HUES48 (cell line): ENCODE results near the gene CORO1C.
"Not testable (repeated sequence)": the region's sequence is repeated elsewhere in the genome, so short reads cannot be mapped to it uniquely, and the experiment has no call there.

Experiments
- H3K27ac ChIP-seq: one replicate; pipeline ENCODE4 v1.7.0; 2013; ENCODE audit warnings: low read depth, low read length, inconsistent platforms
- H3K27me3 ChIP-seq: 2 replicates; pipeline ENCODE4 v1.6.1; 2013; ENCODE audit warnings: mild to moderate bottlenecking, low read length; ENCODE audit not compliant: control insufficient read depth, insufficient read depth
- H3K36me3 ChIP-seq: 2 replicates; pipeline ENCODE4 v1.6.1; 2013; ENCODE audit warnings: low read length; ENCODE audit not compliant: control insufficient read depth, insufficient read depth
- H3K4me1 ChIP-seq: 2 replicates; pipeline ENCODE4 v1.6.1; 2013; ENCODE audit warnings: mild to moderate bottlenecking, low read length; ENCODE audit not compliant: control insufficient read depth, insufficient read depth
- H3K4me3 ChIP-seq: 2 replicates; pipeline ENCODE4 v1.5.1; 2013; ENCODE audit warnings: mild to moderate bottlenecking, low read depth, low read length
- H3K9ac ChIP-seq: 2 replicates; pipeline ENCODE4 v1.6.1; 2013; ENCODE audit warnings: mild to moderate bottlenecking, low read depth, low read length, moderate library complexity
- H3K9me3 ChIP-seq: 2 replicates; pipeline ENCODE4 v1.6.1; 2013; ENCODE audit warnings: low read length; ENCODE audit not compliant: control insufficient read depth, insufficient read depth

CORO1C gene

DNA sequence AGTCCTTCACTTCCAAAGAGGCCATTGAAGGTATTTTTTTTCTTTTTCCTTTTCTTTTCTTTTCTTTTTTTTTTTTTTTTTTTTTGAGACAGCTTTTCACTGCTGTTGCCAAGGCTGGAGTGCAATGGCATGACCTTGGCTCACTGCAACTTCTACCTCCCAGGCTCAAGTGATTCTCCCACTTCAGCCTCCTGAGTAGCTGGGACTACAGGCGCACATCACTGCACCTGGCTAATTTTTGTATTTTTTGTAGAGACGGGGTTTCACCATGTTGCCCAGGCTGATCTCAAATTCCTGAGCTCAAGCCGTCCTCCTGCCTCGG lies 112.4 kb downstream of the CORO1C start:
- not testable (repeated sequence) for H3K9me3 ChIP-seq, H3K27ac ChIP-seq, H3K4me3 ChIP-seq, H3K27me3 ChIP-seq, H3K9ac ChIP-seq, H3K36me3 ChIP-seq
- H3K4me1 ChIP-seq = peaks cover 15% of the 10 kb centered on the region

DNA sequence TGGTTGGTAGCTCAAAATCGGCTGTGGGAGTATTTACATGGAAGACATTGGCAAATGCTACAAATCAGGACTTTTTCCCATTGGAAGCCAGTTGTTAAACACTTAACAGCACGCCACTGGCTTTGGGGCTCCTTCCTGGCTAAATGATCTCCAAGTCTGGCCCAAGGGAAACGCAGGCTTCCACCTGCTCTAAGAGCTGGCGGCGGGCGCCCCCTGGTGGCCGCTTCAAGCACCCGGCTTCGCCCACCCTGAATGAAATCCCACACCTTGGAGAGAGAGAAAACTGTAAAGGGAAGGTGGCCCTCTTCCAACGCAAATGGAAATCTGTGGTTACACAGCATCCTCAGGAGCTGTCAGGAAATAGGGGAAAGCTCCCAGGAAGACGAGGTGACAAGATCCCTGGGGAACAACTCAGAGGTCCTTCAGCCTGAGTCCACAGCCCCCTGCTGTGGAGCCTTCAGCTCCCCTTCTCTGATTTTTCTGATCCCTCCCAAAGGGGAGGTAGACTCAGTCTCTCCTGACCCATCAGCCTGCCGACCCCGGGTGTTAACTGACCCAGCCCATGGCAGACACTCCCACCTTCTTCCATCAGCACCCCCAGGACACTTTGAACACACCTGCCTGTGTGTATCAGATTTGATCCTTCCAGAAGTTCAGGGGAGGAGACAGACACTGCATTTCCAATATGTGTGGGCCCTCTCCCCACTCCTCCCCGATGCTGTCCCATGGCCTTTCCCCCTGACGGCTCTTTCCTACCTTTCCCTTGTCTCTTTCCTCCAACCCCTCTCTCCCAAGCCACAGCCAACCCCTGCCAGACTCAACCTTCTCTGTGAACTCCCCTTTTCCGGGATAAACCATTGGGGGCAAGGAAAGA lies 113.0 kb downstream of the CORO1C start:
- no peak overlapping the region for H3K4me3 ChIP-seq

DNA sequence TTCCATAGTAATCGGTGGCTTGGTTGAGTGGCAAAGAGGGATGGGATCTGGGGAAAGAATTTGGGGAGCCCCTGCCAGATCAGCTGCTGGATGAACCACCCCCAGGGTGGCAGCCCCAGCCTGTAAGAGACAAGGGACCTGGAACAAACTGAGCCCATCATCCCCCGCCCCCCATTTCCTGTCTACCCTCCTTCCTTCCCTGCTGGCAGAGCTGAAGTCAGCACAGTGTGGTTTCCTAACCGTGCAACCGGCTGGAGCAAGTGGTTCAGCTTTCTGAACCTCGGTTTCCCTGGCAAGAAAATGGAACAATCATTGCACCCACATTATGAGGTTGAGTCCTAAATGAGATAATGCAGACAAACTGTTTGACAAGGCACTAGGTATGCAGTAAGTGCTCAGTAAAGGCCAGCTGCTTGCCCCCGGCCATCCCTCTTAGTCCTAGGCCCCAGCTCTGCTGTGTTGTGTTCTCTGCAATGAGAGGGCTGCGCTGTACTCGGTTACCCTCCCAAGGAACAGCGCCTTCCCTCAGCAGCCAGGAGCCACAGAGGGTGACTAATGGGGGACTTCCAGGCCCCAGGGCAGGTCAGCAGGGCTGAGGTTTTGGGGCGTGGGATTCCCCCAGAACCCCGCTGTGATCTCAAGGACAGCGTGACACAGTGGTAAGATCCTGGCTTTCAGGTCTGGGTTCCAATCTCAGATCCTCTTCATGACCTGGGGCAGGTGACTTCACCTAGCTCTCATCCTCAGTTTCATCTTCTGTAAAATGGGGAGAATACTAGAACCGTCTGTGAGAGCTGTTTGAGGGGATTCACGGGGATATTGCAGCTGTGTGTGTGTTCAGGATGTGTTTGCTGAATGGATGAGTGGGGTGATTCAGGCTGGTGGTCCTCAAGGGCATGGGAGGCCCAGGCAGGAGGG lies 114.1 kb downstream of the CORO1C start:
- Histone ChIP-seq H3K9me3 (no peaks in the 10 kb centered on the region), H3K4me3 (no peak overlapping the region), H3K27me3 (no peaks in the 10 kb centered on the region), H3K36me3 (no peaks in the 10 kb centered on the region), H3K27ac (no peak overlapping the region), H3K9ac (no peak overlapping the region), H3K4me1 (peaks cover 11% of the 10 kb centered on the region)

More for the DNA sequence above, 113.0 kb downstream of the CORO1C start:
- no peaks in the 10 kb centered on the region for H3K27me3 ChIP-seq
- no peak overlapping the region for H3K9ac ChIP-seq
- H3K4me1 ChIP-seq = peaks cover 15% of the 10 kb centered on the region
- H3K9me3 ChIP-seq = no peaks in the 10 kb centered on the region
- no peaks in the 10 kb centered on the region for H3K36me3 ChIP-seq
- H3K27ac ChIP-seq = no peak overlapping the region

GRCh38 chr12:108616359-108616758 lies 115.0 kb downstream of the CORO1C start:
- Histone ChIP-seq H3K9ac (no peak overlapping the region), H3K27me3 (no peaks in the 10 kb centered on the region), H3K36me3 (no peaks in the 10 kb centered on the region), H3K27ac (no peak overlapping the region), H3K4me3 (no peak overlapping the region), H3K9me3 (no peaks in the 10 kb centered on the region), H3K4me1 (peaks cover 10% of the 10 kb centered on the region)

DNA sequence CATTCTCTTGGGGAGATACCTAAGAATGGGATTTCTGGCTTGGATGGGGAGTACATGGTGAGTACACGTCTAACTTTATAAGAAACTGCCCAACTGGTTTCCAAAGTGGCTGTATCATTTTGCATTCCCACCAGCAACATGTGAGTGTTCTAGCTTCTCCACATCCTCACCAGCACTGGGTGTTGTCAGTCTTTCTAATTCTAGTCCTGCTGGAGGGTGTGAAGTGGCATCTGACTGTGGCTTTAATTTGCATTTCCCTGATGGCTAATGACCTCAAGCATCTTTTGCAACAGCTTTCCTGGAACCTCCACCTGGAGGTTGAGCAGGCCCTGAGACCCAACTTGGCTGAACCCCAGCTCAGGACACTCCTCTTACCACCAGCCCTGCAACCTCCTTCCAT lies 115.4 kb downstream of the CORO1C start:
- H3K9ac ChIP-seq = no peak overlapping the region
- H3K36me3 ChIP-seq = no peaks in the 10 kb centered on the region
- H3K27me3 ChIP-seq = no peaks in the 10 kb centered on the region
- H3K9me3 ChIP-seq = no peaks in the 10 kb centered on the region
- H3K4me3 ChIP-seq = no peak overlapping the region
- peaks cover 10% of the 10 kb centered on the region for H3K4me1 ChIP-seq
- H3K27ac ChIP-seq = no peak overlapping the region

DNA sequence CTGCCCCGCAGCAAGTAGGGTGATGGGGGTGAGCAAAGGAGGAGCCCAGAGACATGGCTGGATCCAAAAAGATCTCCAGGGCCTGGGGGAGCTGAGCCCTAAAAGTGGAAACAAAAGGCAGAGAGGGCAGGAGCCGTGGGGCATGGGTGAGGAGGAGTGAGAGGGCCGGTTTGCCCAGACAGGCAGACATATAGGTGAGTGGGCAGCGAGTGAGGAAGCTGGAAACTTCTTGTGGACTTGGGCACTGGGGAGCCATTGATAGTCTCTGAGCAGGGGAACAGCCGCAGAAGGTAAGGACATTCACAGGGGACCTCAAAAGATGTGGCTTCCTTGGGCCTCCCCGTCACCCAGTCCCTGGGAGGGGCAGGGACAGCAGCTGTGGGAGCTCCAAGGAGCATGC lies 116.7 kb downstream of the CORO1C start:
- Histone ChIP-seq H3K9ac (no peak overlapping the region), H3K27ac (no peak overlapping the region), H3K9me3 (no peaks in the 10 kb centered on the region), H3K27me3 (no peaks in the 10 kb centered on the region), H3K4me1 (peaks cover 6% of the 10 kb centered on the region), H3K36me3 (no peaks in the 10 kb centered on the region), H3K4me3 (no peak overlapping the region)

DNA sequence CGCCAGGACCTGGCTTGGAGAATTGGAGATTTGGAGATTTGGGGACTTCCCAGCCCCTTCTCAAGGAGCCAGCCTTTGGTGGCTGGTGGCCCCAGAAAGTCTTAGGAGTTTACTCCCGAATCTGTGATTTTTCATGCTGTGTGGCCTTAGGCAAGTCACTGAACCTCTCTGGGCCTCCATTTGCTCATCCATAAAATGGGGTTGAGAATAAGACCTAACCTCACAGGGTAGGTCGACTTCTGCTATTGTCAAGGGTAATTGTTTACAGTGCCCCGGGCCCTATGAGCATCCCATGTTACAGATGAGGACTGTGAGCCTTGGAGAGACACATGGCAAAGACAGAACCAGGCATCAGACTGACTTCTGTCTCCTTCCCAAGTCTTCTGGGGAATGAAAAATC lies 117.3 kb downstream of the CORO1C start:
- no peaks in the 10 kb centered on the region for H3K9me3 ChIP-seq
- H3K36me3 ChIP-seq = no peaks in the 10 kb centered on the region
- no peak overlapping the region for H3K9ac ChIP-seq
- no peaks in the 10 kb centered on the region for H3K27me3 ChIP-seq
- peaks cover 6% of the 10 kb centered on the region for H3K4me1 ChIP-seq
- no peak overlapping the region for H3K4me3 ChIP-seq
- no peak overlapping the region for H3K27ac ChIP-seq

DNA sequence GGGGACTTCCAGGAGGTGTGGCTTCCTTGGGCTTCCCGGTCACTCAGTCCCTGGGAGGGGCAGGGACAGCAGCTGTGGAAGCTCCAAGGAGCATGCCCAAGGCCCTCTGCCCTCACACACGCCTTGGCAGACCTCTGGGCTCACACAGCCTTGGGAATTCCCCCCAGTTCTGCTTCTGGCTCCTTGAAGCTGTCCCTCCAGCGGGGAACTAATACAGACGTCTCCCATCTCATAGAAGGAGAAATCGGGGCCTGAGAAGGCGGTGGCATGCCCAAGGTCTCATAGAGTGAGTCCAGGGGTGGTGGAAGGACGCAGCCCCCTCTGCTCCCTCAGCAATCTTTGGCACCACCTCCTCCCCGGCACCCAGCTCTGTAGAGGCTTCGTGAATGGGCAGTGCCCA lies 117.8 kb downstream of the CORO1C start:
- H3K27me3 ChIP-seq = no peaks in the 10 kb centered on the region
- H3K27ac ChIP-seq = no peak overlapping the region
- H3K4me3 ChIP-seq = no peak overlapping the region
- no peaks in the 10 kb centered on the region for H3K36me3 ChIP-seq
- no peaks in the 10 kb centered on the region for H3K9me3 ChIP-seq
- H3K4me1 ChIP-seq = peaks cover 4% of the 10 kb centered on the region
- H3K9ac ChIP-seq = no peak overlapping the region; the same call in 1 of the 2 replicates

GRCh38 chr12:108612788-108613282 lies 118.5 kb downstream of the CORO1C start:
- H3K4me3 ChIP-seq = no peak overlapping the region
- no peaks in the 10 kb centered on the region for H3K9me3 ChIP-seq
- no peak overlapping the region for H3K9ac ChIP-seq
- H3K27ac ChIP-seq = no peak overlapping the region
- no peaks in the 10 kb centered on the region for H3K36me3 ChIP-seq
- H3K4me1 ChIP-seq = no peaks in the 10 kb centered on the region; the same call in 1 of the 2 replicates
- no peaks in the 10 kb centered on the region for H3K27me3 ChIP-seq

- Histone ChIP-seq H3K4me3 (no peak overlapping the region), H3K27me3 (no peaks in the 10 kb centered on the region), H3K36me3 (no peaks in the 10 kb centered on the region), H3K4me1 (no peaks in the 10 kb centered on the region; the same call in 1 of the 2 replicates), H3K9ac (no peak overlapping the region), H3K9me3 (no peaks in the 10 kb centered on the region), H3K27ac (no peak overlapping the region)
Observed at GRCh38 chr12:108611884-108612415, 119.4 kb downstream of the CORO1C start.
